CD4-positive, alpha-beta T cell treated with Interferon gamma for 1 hour (primary cell): ENCODE measurements around the gene ASAP2.
A peak's percentile ranks its signal among the peaks of the same experiment; 100 is the strongest.

Experiments used
- DNase-seq: peaks from one replicate; pipeline ENCODE4 v3.0.0-alpha.2; 2020

The ASAP2 gene

DNA sequence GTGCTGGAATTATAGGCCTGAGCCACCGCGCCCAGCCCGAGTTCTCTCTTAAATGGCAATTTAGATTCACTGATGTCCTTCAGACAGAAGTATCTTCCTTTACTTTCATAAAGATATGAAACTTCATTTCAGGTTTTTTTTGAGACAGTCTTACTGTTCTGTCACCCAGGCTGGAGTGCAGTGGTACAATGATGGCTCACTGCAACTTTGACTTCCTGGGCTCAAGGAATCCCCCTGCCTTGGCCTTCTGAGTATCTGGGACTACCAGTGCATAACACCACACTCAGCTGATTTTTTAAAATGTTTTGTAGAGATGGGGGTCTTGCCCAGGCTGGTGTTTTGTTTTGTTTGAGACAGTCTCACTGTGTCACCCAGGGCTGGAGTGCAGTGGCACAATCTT is 203.5 kb downstream of the ASAP2 start:
- DNase-seq = no peak

DNA sequence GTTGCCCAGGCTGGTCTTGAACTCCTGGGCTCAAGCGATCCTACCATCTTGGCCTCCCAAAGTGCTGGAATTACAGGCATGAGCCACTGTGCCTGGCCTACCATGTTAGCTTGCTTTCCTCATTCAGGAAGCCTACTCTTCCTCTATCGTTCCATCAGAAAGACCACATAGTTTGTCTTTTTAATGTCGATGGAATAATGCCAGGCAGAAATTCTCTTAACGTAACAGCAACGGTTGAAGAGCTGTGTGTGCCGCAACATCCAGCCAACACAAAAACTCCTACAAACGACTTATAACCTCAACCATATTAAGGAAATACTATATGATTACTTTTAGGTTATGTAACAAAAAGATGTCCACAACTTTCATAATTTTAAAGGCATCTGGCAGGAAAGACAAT is 206.2 kb downstream of the ASAP2 start:
- no peak for DNase-seq

DNA sequence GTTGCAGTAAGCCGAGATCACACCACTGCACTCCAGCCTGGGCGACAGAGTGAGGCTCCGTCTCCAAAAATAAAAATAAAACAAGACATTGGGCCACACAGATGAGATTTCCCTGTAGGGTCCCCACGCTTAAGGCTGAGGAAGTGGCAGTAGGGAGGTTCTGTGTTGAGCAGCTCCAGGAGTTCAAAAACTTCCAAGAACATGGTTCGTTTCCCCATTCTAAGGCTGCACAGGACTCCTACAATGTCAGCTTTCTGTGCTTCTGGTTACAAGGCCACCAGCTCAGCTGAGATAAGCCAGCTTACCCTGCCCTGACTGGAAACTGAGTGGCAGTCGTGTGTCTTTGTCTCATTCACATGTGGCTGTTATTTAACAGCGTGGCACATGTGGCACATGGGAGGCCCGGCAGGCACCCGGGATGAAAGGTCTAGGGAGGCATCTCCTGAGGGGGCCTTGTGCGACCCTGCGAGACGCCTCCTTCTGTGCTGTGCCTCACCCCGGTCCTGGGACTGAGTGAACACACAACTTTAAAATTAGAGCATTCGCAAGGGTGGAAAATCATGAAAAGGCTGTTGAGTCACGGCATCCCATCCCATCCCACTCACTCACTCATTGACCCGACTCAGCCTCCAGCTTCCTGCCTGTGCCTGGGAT is 209.0 kb downstream of the ASAP2 start:
- no peak for DNase-seq

DNA sequence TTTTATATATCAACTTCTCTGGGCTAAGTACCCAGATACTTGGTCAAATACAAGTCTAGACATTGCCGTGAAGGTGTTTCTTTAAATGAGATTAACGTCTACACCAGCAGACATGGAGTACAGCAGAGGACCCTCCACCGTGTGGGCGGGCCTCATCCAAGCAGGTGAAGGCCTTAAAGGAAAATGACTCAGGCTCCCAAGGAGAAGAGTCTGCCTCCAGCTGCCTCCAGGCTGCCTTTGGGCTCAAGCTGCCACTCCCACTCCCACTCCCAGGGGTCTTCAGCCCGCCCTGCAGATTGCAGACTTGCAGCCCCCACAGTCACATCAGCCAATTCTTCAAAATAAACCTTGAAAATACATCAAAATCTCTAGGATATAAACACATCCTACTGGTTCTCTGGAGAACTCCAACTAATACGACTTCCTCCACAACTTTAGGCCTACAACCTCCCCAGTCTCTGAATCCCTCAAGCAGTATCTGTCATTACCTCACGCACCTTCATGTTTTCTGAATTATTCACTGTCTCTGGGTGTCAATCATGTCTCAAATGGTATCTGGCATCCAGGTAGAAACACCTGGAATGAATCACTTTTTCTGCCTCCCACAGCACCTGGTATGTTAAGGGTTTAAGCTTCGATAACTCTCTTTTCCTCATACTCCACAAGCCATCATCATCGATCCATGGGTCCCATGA is 209.8 kb downstream of the ASAP2 start:
- DNase-seq = no peak

DNA sequence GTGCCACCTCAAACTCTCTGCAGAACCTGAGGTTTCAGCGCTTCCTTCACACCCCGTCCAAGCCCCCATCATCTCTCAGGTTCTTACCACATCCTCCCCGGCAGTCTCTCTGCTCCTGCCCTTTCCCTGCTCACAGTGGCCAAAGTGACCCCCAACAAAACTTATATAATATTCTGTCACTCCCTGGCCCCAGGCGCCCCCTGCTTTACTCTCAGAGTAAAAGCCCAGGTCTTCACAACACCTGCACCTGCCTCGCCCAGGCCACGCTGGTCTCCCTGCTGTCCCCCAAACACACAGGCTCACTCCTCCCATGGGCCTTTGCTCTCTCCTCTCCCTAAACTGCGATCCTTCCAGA is 210.3 kb downstream of the ASAP2 start:
- DNase-seq = no peak

DNA sequence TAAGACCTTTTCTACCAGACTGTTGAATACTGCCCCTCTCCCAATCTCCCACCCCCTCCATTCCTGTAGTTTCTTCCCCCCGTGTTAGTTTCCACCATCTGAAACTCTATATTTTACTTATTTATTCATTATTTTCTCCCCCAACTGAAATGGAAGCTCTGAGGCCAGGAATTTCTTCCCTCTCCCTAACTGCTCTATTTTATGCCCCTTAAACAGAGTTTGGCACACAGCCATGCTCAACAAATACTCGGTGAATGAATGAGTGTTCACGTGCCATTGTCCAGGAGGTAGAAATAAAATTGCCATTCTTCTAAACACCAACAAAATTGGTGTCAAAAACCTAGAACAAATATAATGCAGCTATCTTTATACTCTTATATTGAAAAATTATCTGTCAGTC is 211.1 kb downstream of the ASAP2 start:
- DNase-seq = no peak

DNA sequence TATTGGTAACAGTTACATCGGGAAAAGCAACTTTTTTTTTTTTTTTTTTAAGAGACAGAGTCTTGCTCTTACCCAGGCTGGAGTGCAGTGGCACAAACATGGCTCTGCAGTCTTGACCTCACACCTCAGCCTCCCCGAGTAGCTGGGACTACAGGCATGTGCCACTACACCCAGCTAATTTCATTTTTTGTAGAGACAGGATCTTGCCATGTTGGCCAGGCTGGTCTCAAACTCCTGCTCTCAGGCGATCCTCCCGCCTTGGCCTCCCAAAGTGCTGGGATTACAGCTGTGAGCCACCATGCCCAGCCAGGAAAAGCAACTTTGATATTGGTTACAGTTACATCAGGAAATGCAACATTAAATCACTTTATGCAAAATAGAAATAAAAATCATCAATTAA is 212.1 kb downstream of the ASAP2 start:
- DNase-seq = no peak

DNA sequence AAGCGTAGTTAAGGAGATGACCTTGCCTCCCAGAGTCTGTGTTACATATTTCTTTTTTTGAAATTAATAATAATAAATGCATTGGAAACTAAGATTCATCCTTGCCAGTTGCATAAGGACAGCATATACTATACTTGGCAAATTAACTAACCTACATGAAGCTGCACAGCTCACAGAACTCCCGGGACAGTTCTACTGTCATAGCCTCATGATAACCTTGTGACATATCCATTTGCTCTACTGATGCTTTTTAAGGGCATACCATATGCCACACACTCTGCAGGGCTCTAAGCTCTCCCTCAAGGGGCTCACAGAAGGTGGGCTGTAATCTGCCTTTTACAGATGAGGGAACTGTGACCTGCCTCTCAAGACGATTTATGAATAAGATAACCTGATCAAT is 212.9 kb downstream of the ASAP2 start:
- DNase-seq = no peak

DNA sequence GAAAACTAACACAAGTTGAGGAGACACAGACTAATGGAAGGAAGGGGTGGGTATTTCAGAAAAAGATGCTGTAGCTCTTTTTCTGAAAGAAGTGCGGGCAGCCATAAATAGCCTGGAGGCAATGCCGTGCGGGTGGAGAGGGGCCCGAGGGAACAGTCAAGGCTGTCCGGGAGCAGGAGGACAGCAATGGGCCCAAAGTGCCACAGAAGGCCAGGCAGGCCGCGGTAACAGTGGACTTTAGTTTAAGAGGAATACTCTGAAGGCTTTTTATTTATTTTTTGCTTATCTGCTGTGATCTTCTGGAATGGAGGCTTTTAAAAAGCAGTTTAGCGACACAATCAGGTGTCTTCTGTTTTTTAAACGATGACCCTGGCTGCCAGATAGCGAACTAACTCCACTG is 213.9 kb downstream of the ASAP2 start:
- no peak for DNase-seq

DNA sequence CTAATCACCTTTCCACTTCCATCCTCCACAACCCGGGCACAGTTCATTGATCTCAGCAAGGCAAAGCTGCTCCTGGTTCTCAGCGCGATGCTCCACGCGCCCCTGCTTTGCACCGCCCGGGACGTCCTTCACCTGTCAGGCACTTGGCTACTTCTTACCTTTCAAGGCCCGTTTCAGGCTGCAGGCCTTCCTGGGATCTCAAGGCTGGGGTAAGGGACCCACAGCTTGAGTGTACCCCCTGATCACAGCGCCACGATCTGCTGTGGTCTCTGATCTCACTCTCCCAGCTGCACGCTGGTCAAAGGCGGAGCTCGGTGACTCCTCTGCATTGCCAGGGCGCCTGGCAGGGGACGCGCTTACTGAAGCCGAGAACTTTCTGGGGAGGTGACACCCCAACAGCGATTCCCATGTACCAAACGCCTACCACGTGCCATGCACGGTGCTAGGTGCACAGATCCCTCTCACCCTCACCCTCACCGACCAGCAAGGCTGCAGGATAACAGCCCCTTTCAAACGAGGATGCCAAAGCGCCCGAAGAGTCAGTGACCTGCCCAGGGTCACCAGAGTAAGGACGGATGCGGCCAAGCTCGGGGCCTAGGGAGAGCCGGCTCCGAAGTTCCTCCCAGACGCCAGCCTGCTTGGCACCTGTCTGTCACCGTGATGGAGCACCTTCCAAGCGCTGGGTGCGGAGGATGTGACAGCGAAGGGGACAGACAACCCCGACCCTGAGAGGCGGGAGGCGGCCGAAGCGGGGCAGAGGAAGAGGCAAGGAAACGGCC is 215.9 kb downstream of the ASAP2 start:
- DNase-seq = peak; percentile 30

DNA sequence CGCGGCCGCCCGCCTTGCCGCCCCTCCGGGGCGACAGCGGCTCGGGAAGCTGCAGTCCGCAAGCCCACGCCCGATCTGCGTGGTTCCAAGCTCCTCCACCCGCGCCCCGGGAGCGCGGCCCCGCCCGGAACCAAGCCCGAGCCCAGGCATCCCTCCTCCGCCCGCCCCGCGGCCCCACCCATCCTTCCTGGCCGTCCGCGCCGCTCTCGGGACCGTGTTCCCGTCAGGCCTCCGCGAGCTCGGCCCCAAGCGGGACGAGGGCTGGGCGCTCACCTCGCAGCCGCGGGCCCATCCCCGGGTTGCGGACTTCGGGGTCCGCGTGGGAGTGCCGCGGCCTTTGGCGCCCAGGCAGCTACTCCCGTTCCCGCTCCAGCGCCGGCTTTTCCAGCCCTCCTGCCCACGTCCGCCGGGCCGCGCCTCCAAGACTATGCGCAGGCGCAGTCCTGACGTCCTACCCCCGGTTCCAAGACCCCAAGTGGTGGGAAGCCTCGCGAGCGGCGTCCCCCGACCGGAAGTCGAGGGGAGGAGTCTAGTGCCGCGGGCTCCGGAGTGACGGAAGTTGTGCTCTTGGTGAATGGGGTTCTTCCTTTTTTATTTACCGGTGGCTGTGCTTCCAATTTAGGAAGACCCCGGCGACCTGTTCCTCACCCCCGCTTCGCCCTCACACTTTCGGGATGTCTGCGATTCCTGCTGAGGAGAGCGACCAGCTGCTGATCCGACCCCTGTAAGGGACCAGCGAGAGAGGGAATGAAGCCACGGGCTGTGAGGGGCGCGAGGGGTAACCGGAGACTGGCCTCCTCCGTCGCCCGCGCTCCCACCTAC is 216.7 kb downstream of the ASAP2 start, which contains the start of the genes CPSF3 and ITGB1BP1:
TSS of gene CPSF3 (plus strand) at position 555 of the 822 bp plus-strand sequence. CDS start at position 675, 120 bp downstream.
TSS of gene ITGB1BP1 (minus strand) at position 429 of the 822 bp plus-strand sequence. CDS start 4,831 bp downstream, outside the sequence.
- DNase-seq = peak; percentile 96

DNA sequence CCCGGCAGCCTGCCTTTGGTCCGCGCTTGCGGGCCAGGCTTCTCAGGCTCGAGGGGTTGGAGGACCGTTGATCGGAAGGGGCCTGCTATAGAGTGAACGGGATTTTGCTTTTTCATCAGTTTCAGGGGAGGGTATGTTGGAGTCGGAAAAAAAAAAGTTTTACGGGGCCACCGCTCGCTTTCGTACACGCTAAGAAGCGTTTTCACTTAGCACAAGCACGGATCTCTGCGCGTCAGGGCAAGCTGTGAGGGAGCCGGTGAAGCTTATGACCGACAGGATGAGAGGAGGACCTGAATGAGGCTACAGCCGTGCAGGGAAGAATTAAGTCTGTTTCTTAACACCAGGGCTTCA is 217.3 kb downstream of the ASAP2 start:
- no peak for DNase-seq

DNA sequence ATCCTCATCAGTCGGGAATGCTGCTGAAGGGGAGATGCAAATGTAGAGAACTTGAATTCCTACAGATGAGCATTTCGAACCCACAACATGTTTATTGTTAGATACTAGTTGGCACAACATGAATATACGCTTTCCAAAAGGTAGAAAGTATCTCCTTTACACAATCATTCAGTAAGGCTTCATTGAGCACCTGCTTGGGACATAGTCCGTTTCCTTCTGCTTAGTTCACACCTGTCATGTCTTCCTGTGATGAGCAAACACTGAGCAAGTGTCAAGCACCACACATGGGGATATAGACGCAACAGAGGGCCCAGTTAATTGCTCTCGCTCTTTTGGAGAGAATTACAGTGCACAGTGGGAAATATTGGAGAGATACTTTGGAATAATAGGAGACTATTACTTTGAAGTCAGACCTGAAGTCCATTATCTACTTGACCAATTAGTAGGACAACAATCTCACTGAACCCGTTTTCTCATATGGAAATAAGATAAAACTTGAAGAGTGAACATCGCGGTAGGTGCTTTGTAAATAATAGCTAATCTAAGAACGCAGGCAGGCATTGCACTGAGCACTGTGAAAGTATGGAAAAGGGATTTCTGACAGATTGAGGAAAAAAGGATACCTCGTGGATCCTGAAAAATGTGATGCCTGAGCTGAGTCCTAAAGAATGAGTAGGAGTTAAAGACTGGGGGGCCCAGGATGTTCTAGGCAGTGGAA is 218.0 kb downstream of the ASAP2 start:
- no peak for DNase-seq

DNA sequence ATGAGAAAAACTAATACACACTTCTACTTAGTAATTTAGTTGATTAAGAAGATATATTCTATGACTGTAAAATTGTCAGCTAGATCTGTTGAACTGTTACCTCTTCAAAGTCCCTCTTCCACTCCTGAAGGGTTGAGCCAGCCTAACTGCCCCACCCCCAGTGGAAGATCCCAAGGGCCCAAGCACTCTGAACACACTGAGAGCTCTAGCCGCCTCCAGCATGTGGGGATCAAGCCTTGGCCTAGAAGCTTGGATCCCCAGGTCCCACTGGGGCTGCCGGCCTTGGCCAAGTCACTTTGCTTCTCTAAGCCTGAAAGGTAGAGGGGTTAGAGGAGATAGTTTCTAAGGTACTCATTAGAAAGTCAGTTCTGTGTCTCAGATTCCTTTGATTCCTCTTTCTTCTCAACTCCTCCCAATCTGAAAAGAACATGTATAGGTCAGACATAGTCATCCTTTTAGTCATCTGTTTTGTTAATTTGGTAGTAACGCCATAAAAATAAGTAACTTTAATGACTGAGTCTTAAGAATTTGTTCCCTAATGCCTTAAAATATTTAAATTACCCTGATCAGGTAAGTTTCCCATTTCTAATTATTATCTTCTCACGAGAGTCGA is 222.5 kb downstream of the ASAP2 start:
- DNase-seq = no peak

DNA sequence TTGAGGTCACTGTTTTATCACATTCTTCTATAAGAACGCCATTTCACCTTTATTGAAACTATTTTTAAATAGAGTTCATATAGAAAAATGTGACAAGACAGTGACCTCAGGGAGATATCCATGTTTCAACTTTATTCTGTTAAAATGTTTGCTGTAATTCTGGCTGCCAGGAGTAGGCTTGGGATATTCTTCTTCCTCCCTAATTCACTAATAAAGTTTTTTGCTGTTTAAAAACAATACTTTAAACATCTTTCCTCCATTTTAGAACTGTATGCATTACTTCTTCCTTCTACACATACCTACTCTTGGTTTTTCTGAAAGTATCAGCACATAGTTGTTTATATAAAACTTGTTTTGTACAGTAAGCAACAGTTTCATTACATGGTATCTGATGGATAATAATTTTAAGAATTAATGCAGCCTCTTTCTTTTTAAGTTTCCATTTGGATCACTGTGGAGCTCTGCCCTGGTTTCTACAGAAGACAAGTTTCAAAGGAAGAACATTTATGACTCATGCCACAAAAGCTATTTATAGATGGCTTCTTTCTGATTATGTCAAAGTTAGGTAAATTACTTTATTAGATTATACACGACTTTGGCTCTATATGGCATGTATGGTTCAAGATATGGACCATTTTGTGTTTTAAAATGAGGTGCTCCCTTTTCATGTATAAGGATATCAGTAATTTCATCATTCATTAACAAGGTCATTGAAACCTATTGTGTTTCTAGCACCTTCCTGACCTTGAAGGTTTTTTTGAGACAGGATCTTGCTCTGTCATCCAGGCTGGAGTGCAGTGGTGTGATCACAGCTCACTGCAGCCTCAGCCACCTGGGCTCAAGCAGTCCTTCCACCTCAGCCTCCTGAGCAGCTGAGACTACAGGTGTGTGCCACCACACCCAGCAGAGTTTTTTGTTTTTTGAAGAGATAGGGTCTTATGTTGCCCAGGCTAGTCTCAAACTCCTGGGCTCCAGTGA is 224.0 kb downstream of the ASAP2 start:
- no peak for DNase-seq

DNA sequence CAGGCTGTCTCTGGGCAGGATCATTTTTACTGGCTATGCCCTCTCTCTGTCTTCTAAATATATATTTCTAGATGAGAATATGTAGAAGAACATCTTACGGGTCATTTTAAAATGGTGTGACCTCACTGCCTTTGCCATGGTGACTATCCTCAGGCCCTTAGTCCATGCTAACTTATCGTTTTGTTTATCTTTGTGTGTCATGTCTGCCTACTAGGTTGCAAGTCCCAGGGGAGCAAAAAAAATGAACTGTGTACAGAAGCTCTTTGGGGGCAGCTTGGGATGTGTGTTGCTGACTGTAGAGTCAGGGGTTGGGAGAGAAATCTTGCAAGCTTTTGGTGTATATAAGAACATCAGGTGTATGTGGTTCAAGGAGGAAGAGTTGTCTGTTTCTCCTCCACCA is 227.9 kb downstream of the ASAP2 start:
- no peak for DNase-seq

DNA sequence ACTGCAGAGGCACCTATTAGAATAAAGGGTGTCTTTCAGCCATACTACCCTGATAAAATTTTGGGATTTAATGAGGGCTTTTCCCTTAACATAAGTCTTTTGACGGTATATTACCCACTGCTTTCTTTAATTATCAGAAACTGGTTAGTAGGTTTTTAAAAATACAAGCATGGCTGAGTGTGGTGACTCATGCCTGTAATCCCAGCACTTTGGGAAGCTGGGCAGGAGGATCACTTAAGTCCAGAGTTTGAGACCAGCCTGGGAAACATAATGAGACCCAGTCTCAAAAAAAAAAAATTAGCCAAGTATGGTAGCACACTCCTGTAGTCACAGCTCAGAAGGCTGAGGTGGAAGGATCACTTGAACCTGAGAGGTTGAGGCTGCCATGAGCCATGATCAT is 232.9 kb downstream of the ASAP2 start:
- DNase-seq = no peak

DNA sequence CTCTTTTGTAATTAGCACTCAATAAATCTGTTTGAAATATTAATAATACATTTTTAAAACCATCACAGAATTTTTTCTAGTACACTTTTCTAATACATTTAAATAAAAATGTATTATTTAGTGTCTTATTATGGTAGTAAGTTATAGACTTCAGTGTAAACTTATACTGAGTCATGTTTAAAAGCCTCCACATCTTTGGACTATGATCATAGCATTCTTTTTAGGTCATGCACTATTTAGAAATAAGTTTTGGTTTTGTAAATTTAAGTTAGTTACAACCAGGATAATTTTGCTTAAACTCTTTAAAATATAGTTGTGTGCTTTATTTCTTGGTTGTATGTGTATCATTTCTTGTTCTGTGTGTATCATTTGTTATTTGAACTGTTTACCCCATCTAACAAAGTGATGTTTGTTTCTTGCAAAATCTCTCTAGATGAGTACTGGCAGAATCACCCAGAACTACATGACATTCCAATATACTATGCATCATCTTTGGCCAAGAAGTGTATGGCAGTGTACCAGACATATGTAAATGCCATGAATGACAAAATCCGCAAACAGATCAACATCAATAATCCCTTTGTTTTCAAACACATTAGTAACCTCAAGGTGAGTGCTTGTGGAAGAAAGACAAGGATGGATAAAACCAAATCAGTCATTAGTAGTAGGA is 233.6 kb downstream of the ASAP2 start:
- DNase-seq = no peak

DNA sequence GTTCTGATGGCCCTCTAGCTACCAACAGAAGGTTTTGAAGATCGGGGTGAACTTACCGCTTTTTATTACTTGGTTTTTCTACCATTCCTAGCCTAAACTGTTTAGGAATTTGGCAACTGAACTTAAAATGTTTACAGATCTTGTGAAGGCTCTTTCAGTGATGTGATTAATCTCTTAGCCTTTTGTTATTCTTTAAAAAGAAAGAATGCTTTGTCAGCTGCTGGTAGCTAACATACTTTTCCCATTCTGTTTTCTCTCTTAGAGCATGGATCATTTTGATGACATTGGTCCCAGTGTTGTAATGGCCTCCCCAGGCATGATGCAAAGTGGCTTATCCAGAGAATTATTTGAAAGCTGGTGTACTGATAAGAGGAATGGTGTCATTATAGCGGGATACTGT is 234.9 kb downstream of the ASAP2 start:
- DNase-seq = no peak

DNA sequence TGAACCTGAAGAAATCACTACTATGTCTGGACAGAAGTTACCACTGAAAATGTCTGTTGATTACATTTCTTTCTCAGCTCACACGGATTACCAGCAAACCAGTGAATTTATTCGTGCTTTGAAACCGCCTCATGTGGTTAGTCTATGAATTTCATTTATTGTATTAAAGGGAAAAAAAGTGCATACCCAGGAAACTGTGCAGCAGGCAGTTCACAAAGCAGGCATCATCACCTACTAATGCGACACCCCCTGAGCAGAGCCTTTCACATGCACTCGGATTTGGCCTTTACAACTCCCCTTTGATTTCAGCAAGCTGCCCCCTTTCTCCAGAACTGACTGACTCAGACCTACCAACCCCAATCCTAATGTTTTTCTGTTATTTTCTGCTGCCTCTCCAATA is 236.9 kb downstream of the ASAP2 start:
- DNase-seq = no peak
